ENCODE measurements around the gene DLG1. TPM values are rescaled to one million over a fixed set of nuclear protein-coding genes. Genes with fewer than 3 reads are reported as not detected.

DLG1 gene
- total RNA-seq, 1 experiment from 2014 or later: 107 TPM

DNA sequence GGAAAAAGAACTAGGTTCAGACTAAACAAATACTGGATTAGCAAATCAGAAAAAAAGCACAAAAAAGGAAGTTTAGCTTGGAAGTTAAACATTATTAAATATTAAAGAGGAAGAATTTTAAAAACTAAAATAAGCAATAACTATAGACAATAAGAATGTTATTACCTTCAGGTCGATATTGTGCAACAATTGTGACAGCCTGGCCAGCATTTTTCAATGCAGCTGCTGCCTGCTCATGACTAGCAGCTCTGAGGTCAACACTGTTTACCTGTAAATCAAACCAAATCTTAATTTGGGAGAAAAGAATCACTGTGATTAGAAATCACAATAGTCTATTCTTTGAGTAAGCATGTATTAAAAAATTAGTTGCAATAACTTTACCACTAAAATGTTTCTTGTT lies 193.7 kb downstream of the DLG1 start:
- BruUV-seq (replicated peaks): no TSS peak
- no peaks in the 10 kb centered on the region for H3K27me3 ChIP-seq (replicated peaks; ENCODE audit: insufficient read depth, low read depth, low read length, poor library complexity)
- POLR2A ChIA-PET (ENCODE audit: low non-redundant PET): no interaction called here
- no peaks in the 10 kb centered on the region for H3K9me3 ChIP-seq (ENCODE audit: low read depth, low read length, poor library complexity, severe bottlenecking)
- intact Hi-C loops (cut with micrococcal nuclease; ENCODE audit: unreplicated experiment): no loop called here
- no peak overlapping the region for H3K4me3 ChIP-seq (ENCODE audit: low read depth, low read length, poor library complexity, severe bottlenecking)
- TF ChIP-seq EZH2 (IDR thresholded peaks at IDR 0.05; ENCODE audit: borderline replicate concordance, low read depth, low read length, poor library complexity, severe bottlenecking): no peak
- TF ChIP-seq, protein P1, sequence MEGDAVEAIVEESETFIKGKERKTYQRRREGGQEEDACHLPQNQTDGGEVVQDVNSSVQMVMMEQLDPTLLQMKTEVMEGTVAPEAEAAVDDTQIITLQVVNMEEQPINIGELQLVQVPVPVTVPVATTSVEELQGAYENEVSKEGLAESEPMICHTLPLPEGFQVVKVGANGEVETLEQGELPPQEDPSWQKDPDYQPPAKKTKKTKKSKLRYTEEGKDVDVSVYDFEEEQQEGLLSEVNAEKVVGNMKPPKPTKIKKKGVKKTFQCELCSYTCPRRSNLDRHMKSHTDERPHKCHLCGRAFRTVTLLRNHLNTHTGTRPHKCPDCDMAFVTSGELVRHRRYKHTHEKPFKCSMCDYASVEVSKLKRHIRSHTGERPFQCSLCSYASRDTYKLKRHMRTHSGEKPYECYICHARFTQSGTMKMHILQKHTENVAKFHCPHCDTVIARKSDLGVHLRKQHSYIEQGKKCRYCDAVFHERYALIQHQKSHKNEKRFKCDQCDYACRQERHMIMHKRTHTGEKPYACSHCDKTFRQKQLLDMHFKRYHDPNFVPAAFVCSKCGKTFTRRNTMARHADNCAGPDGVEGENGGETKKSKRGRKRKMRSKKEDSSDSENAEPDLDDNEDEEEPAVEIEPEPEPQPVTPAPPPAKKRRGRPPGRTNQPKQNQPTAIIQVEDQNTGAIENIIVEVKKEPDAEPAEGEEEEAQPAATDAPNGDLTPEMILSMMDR (conservative IDR thresholded peaks at IDR 0.05; ENCODE audit: low read depth, low read length): no peak
- CTCF ChIA-PET: interaction anchor here (0.6 kb wide), 1 partner anchor 1031 kb away, joined by 3 read pairs; no protein-coding TSS in a partner anchor
- no peak for DNase-seq (ENCODE audit: low spot score)
- H3K27ac ChIP-seq (ENCODE audit: low read depth, low read length, poor library complexity, severe bottlenecking): no peak overlapping the region
- no peaks in the 10 kb centered on the region for H3K4me1 ChIP-seq (ENCODE audit: insufficient read depth, low read length, poor library complexity, severe bottlenecking)
- peaks cover 9% of the 10 kb centered on the region for H3K36me3 ChIP-seq (ENCODE audit: insufficient read depth, low read length, poor library complexity, severe bottlenecking)

DNA sequence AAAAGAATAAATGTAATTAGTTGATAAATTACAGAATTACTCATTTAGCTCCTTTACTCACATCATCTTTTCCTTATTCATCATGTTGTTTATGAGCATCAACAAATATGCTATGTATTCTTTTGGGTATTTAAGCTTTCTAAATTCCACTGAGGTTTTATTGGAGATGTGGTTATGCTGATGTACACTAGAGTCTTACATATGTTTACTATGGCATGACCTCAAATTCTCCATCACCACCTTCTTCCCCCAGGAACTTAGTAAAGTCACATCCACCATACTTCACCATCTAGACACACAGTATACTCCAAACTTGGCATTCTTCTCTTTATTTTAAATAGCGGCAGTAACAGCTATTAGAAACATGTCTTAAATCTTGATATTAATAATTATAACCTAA lies 194.6 kb downstream of the DLG1 start:
- no peak for DNase-seq (ENCODE audit: low spot score)
- no TSS peak for BruUV-seq (replicated peaks)
- POLR2A ChIA-PET (ENCODE audit: low non-redundant PET): no interaction called here

GRCh38 chr3:197093871-197094270 lies 204.5 kb downstream of the DLG1 start:
- TF ChIP-seq, protein P1 (conservative IDR thresholded peaks at IDR 0.05; ENCODE audit: low read depth, low read length): no peak
- ChIA-PET POLR2A (ENCODE audit: low non-redundant PET) (no interaction called here), CTCF (no interaction called here)
- BruUV-seq (replicated peaks): no TSS peak
- Histone ChIP-seq H3K27me3 (replicated peaks; ENCODE audit: insufficient read depth, low read depth, low read length, poor library complexity) (no peaks in the 10 kb centered on the region), H3K27ac (ENCODE audit: low read depth, low read length, poor library complexity, severe bottlenecking) (no peak overlapping the region), H3K4me3 (ENCODE audit: low read depth, low read length, poor library complexity, severe bottlenecking) (no peak overlapping the region), H3K9me3 (ENCODE audit: low read depth, low read length, poor library complexity, severe bottlenecking) (no peaks in the 10 kb centered on the region), H3K4me1 (ENCODE audit: insufficient read depth, low read length, poor library complexity, severe bottlenecking) (no peaks in the 10 kb centered on the region), H3K36me3 (ENCODE audit: insufficient read depth, low read length, poor library complexity, severe bottlenecking) (no peaks in the 10 kb centered on the region)
- intact Hi-C loops (cut with micrococcal nuclease; ENCODE audit: unreplicated experiment): no loop called here
- no peak for DNase-seq (ENCODE audit: low spot score)

More for the DNA sequence above, 194.6 kb downstream of the DLG1 start:
- TF ChIP-seq, protein P1 (conservative IDR thresholded peaks at IDR 0.05; ENCODE audit: low read depth, low read length): no peak
- no peak for TF ChIP-seq EZH2 (IDR thresholded peaks at IDR 0.05; ENCODE audit: borderline replicate concordance, low read depth, low read length, poor library complexity, severe bottlenecking)
- H3K9me3 ChIP-seq (ENCODE audit: low read depth, low read length, poor library complexity, severe bottlenecking): no peaks in the 10 kb centered on the region
- no peaks in the 10 kb centered on the region for H3K27me3 ChIP-seq (replicated peaks; ENCODE audit: insufficient read depth, low read depth, low read length, poor library complexity)
- H3K4me1 ChIP-seq (ENCODE audit: insufficient read depth, low read length, poor library complexity, severe bottlenecking): no peaks in the 10 kb centered on the region
- peaks cover 5% of the 10 kb centered on the region for H3K36me3 ChIP-seq (ENCODE audit: insufficient read depth, low read length, poor library complexity, severe bottlenecking)
- H3K27ac ChIP-seq (ENCODE audit: low read depth, low read length, poor library complexity, severe bottlenecking): no peak overlapping the region
- CTCF ChIA-PET: interaction anchor here (0.6 kb wide), 1 partner anchor 1030 kb away, joined by 3 read pairs; no protein-coding TSS in a partner anchor
- no peak overlapping the region for H3K4me3 ChIP-seq (ENCODE audit: low read depth, low read length, poor library complexity, severe bottlenecking)
- intact Hi-C loops (cut with micrococcal nuclease; ENCODE audit: unreplicated experiment): no loop called here
